NK-92 (cell line): ENCODE results near the gene RNASEL.

Experiments used
- DNase-seq: peaks from one replicate; lab custom pipeline; 2025; ENCODE audit not compliant: unreplicated experiment; lab: John Stamatoyannopoulos, UW

The RNASEL gene

DNA sequence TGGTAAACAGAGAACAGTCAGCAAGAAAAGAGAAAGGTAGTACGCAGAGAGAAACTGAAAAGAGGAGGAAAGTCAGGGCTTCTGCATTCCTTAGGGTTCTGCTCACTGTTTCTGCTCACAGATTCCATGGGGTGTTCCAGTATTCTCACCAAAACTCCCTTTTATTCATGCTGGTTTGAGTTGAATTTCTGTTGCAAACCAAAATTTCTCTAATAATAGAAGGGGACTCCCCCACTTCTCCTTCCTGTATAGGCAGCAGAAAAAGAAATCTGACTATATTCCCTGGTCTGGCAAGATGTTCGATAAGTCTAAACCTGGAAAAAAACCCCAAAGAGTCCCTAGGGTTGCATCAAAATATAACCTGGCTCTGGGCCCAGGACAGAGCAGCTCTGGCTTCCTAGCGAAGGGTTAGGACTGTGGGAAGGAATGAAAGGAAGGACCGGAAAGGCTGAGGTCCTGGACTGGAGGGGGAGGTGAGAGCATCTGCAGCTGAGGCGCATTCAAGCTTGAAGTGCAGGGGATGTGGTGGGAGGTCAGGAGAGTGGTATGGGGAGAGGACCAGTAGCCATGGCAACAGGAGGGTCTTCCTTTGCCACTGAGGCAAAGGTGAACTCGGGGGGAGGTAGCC is 34.0 kb upstream of the RNASEL start:
- no peak for DNase-seq

DNA sequence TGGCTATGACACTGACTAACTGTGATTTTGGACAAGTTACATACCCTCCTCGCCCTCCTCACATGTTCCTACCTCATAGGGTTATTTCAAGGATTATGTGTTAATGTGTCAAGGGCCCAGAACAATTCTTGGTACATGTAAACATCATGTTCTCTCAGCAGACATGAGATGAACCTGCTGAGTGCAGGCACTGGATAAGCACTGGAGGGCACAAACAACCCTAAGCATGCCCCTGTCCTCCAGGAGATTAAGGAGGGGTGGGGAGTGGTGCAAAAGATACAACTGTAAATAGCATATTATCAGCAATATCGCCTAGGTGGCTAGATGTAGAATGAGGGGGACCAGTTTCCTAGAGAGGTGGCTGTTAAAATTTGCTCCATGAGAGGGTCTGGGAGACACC is 32.9 kb upstream of the RNASEL start:
- no peak for DNase-seq

DNA sequence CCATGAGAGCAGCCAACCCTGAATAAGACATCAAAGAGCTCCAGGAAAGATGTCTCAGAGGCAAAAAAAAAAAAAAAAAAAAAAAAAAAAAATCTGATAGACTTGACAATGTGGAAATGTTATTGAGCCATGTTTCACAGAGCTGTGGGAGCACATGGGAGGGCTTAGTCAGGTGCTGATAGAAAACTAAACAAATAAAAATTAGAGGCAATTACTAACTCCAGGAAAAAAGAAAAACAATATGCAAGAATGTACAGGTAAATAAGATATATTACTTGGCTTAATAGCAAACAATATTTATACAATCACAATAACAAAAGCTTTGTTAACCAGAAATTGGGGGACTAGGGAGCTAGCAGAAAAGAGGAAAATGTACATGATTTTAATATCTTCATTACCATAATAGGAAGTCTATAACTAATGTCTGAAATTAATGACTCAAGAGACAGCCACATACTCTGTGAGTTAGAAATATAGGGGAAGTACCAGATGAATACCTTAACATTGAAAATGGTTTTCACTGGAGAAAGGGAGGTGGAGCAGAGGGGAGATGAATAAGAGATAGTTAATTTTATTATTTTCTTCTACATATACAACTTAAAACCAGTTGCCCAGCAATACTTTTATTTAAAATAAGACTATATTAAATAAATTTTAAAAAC is 32.0 kb upstream of the RNASEL start:
- DNase-seq: no peak

DNA sequence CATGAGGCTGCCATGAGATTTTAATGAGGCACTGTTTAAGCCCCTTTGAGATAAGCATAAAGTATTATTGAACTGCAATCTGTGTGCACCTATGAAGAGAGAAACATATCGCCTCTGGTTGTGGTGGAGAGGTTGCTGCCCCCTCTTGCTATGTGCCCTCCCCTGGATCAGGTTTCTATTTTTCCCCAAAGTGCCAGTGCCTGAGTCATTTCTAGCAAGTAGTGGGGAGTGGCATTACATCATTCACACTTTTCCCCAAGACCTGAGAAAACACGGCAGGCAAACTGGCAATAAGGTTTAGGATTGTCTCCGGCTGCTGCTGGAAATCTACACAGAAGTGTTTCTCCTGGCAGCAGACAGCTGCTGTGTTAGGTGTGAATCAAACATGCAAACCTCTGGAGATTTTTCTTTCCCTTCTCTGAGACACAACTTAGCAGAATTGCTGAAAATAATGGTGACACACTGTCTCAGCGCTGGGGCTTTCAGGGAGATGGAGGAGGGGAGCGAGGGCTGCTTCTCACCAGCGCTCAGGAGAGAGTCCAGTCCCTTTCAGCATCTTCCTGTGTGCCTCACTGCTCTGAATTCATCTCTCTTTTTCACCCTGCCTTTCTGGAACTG is 28.8 kb upstream of the RNASEL start:
- DNase-seq: no peak

GRCh38 chr1:182617014-182617429 is 28.0 kb upstream of the RNASEL start:
- DNase-seq: no peak

GRCh38 chr1:182616130-182617013 is 27.3 kb upstream of the RNASEL start:
- peak; percentile 45 for DNase-seq

- no peak for DNase-seq
Observed at GRCh38 chr1:182615468-182616129, 26.5 kb upstream of the RNASEL start.

DNA sequence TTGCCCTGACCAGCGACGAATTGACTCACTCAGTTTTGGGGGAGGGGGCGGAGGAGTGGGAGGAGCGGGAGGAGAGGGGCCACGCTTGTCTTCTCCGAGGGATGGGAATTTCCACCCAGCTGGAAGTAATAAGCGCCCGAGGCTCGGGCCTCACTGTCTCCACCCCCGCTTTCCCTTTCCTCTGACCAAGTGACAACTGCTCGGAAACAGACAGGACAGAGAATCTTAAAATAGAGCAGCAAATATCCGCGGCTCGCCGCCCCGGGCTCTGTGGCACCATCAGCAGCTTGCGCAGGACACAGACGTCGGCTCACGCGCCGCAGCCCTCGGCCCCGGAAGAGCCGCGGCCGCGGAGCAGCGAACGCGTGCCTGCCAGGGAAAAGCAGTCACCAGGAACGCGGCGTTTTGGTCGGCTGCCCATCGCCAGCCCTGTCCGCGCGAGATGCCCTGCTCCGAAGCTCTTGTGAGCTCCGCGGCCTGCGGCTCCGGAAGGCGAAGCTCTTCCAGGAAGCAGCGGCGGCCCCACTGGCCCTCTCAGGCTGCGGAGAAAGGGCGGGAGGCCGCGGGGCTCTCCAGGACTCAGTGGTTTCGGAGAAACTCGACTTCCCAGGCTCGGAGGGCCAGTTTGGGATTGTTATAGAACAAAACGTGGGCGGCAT is 25.9 kb upstream of the RNASEL start:
- no peak for DNase-seq

GRCh38 chr1:182611787-182612186 is 22.7 kb upstream of the RNASEL start:
- no peak for DNase-seq

- DNase-seq: no peak
Observed at GRCh38 chr1:182611326-182611725, 22.3 kb upstream of the RNASEL start.

DNA sequence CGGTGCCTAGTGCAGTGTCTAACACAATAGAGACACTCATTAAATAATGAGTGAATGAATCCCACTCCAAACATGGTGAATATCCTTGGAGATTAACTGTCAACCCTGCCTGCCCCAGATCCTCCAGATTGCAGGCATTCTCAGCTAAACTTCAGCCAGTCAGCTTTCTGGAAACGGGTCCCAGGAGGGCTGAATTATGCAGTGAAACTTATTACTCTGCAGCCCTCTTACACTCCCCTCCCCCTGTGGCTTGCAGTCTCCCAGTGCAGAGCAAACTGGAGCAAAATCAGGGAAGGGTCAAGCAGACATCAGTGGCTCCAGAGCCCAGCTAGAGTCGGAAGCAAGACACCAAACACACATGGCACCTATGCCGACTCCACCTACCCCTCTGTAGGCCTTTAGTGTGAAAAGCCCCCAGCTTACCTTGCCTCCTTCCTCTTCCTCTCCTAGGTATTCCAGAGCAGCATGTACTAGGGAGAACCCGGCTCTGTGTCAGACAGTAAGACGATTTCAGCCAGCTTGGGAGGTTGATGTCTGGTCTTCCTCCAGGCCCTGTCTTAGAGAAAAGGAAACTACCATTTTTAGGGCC is 21.6 kb upstream of the RNASEL start:
- no peak for DNase-seq

GRCh38 chr1:182608845-182609610 is 20.0 kb upstream of the RNASEL start:
- no peak for DNase-seq

GRCh38 chr1:182608236-182608635 is 19.2 kb upstream of the RNASEL start:
- no peak for DNase-seq

DNA sequence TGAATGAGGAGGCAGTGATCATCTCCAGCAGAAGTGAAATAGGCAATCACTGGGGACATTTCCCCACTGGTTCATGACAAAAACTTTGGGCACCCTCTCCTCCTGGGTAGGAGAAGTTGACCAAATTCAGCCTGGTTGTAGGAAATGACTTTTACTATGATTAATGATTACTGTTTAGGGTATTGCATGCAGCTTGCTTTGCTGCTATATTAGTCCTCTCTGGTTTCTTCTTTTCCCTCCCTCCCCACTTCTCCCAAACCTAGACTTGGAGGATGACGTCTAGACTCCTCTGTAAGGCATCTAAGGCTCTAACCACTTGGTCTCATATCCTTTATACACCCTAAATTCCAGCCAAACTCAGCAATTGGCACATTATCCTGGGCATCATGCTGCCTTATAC is 18.5 kb upstream of the RNASEL start:
- DNase-seq: no peak

GRCh38 chr1:182604175-182605164 is 15.4 kb upstream of the RNASEL start, which contains the start of gene RGS16:
Gene RGS16 (minus strand): TSS chr1:182604389. CDS start chr1:182604259, 130 bp downstream.
- DNase-seq: no peak

DNA sequence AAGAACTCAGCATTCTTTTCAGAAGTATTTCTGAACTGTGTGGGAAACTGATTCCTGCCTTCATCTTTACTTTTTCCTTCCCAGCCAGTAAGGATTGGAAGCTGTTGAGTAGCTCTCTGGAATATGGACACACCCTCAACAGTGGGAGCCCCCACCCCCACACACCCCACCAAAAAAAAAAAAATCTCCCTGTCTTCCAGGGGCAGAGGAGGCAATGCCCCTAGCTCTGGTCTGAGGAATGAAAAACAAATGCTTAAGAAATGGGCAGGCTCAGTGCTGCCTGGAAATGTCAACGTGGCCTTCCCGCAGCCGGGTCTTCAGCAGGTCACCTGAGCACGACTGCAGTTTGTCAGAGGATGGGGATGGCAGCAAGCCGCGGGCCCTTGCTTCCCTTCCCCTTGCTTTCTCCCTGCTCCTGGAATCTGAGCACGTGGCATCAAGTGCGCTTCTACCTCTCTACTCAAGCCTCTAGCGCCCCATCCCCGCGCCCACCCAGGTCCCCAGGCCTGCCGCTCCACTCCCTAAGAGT is 14.7 kb upstream of the RNASEL start:
- DNase-seq: no peak

DNA sequence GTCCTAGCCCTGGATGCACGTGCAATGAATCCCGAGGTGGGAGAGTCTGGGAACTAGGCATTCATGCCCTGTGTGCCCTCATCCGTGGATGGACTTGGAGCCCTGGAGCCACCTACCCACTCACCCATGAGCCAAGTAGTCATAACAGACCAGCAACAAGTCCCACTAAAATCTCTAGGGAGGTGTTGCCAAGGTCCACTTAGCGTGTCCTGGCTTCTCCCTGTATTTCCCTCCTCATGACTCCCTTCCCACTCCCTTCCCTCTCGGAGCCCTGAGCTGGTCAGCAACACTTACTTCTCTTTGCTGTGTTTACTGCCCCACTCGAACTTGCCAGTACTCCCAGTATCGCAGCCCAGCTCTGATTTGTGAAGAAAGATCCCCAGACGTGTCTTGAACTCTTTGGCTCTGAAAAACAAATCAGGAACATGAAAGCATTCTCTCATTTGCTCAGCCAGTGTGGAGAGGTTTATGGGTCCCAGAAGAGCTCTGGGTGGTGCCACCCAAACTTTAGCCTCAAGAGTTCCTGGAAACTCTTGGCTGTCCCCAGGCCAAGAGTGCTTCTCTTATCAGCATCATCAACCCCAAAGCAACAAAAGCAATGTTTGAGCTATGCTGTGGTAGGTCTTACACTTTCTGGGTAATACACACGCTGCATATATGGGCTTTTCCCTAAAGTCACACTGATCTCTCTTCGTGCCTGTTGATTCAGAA is 14.0 kb upstream of the RNASEL start:
- no peak for DNase-seq
